Liver (tissue), 9 donors: Measurements from ENCODE around the gene SCTR. TPM values are rescaled to one million over a fixed set of nuclear protein-coding genes. Genes with fewer than 3 reads are reported as not detected.

Experiments
- DNase-seq: peaks from one replicate; pipeline ENCODE4 v3.0.0-alpha.2; 2017; ENCODE audit warnings: low spot score
- H3K27ac ChIP-seq, 2 donors: one replicate each; pipeline ENCODE4 v1.7.0; 2013; ENCODE audit warnings: inconsistent platforms in 2 of 2, low read length in 2 of 2, control low read depth in 1 of 2, low read depth in 1 of 2, mild to moderate bottlenecking in 1 of 2
- H3K27me3 ChIP-seq, 4 donors: one replicate each; pipeline versions ENCODE4 v1.6.1 to v1.7.0; 2013; ENCODE audit warnings: low read length in 3 of 4, inconsistent platforms in 1 of 4, mild to moderate bottlenecking in 1 of 4, moderate library complexity in 1 of 4; ENCODE audit not compliant: control insufficient read depth in 4 of 4, insufficient read depth in 4 of 4
- H3K36me3 ChIP-seq, 4 donors: one replicate each; pipeline versions ENCODE4 v1.6.1 to v1.7.0; 2013; ENCODE audit warnings: low read length in 3 of 4, mild to moderate bottlenecking in 3 of 4, low read depth in 1 of 4, moderate library complexity in 1 of 4; ENCODE audit not compliant: control insufficient read depth in 4 of 4, insufficient read depth in 3 of 4
- H3K4me1 ChIP-seq, 4 donors: one replicate each; pipeline versions ENCODE4 v1.6.1 to v1.7.0; 2013; ENCODE audit warnings: low read length in 3 of 4, mild to moderate bottlenecking in 3 of 4, moderate library complexity in 1 of 4; ENCODE audit not compliant: control insufficient read depth in 4 of 4, insufficient read depth in 4 of 4
- H3K4me3 ChIP-seq, 3 donors: one replicate each; pipeline versions ENCODE4 v1.6.1 to v1.7.0; 2013; ENCODE audit warnings: low read length in 3 of 3, control low read depth in 1 of 3, low read depth in 1 of 3, mild to moderate bottlenecking in 1 of 3
- H3K9ac ChIP-seq, 2 donors: one replicate each; pipeline ENCODE4 v1.7.0; 2013; ENCODE audit warnings: low read length in 2 of 2, mild to moderate bottlenecking in 2 of 2, moderate library complexity in 2 of 2, control low read depth in 1 of 2, low read depth in 1 of 2
- H3K9me3 ChIP-seq, 4 donors: one replicate each; pipeline versions ENCODE4 v1.6.1 to v1.7.0; 2013; ENCODE audit warnings: low read length in 3 of 4; ENCODE audit not compliant: control insufficient read depth in 4 of 4
- FOXA1 ChIP-seq: IDR thresholded peaks from 2 replicates; pipeline ENCODE4 v1.6.1; 2016; ENCODE audit warnings: antibody characterized with exemption
- FOXA2 ChIP-seq: IDR thresholded peaks from 2 replicates; pipeline ENCODE4 v1.6.1; 2016; ENCODE audit warnings: antibody characterized with exemption
- HNF4A ChIP-seq, 2 donors: conservative IDR thresholded peaks; 2 replicates each; pipeline ENCODE4 v1.6.1; 2016; ENCODE audit warnings: antibody characterized with exemption in 2 of 2, mild to moderate bottlenecking in 2 of 2
- HNF4G ChIP-seq: IDR thresholded peaks from 2 replicates; pipeline ENCODE4 v1.6.1; 2016; ENCODE audit warnings: antibody characterized with exemption
- JUND ChIP-seq, 2 donors: IDR thresholded peaks; 2 replicates each; pipeline ENCODE4 v1.6.1; 2016; ENCODE audit warnings: antibody characterized with exemption in 2 of 2
- RXRA ChIP-seq, 2 donors: IDR thresholded peaks; 2 replicates each; pipeline ENCODE4 v1.6.1; 2017 to 2018; ENCODE audit warnings: antibody characterized with exemption in 2 of 2, mild to moderate bottlenecking in 1 of 2
- SP1 ChIP-seq: IDR thresholded peaks from 2 replicates; pipeline ENCODE4 v1.6.1; 2018; ENCODE audit warnings: antibody characterized with exemption, mild to moderate bottlenecking
- YY1 ChIP-seq: IDR thresholded peaks from 2 replicates; pipeline ENCODE4 v1.6.1; 2016; ENCODE audit warnings: antibody characterized with exemption, mild to moderate bottlenecking
- WGBS: extraction: QIAGEN DNeasy Blood & Tissue Kit; methylation state at CpG from one replicate; pipeline ENCODE4 v1.1.7; 2013; 5-methylcytosine and 5-hydroxymethylcytosine counted together
- polyA plus RNA-seq, 2 donors: library from polyadenylated mRNA; stranded (reverse) in 1 of 2; unstranded in 1 of 2; fragments of 200-250 nt in 1 of 2; fragments of >200 nt in 1 of 2; fragmentation: Nextera tagmentation in 1 of 2; extraction: Ambion mirVana in 1 of 2; gene quantifications; one replicate each; pipeline versions ENCODE4 v1.2.1 to v1.2.3, GENCODE V29; 2013 to 2015
- total RNA-seq, 2 donors: library from RNA; depleted of rRNA; stranded (reverse); fragments of >200 nt; gene quantifications; one replicate each; pipeline ENCODE4 v1.2.3, GENCODE V29; 2014
- TF ChIP-seq, protein P1 (sequence below): fragments of 150-350 bp; IDR thresholded peaks from 2 replicates; pipeline ENCODE4 v1.5.1; 2017; ENCODE audit warnings: improper control_type of control experiment, low read depth, low read length; ENCODE audit not compliant: missing input control
- TF ChIP-seq, protein P2 (sequence below): IDR thresholded peaks from 2 replicates; pipeline ENCODE4 v1.6.1; 2016; ENCODE audit warnings: antibody characterized with exemption, mild to moderate bottlenecking
- TF ChIP-seq, protein P3 (sequence below): IDR thresholded peaks from 2 replicates; pipeline ENCODE4 v1.6.1; 2016; ENCODE audit warnings: antibody characterized with exemption
- donor health status: healthy.
- donor health status: healthy.
- donor health status: healthy.
- donor health status: healthy.
- donor health status: healthy.

The SCTR gene
- total and polyA plus RNA-seq, 4 donors = 0.17 to 0.47 (median 0.29) TPM

DNA sequence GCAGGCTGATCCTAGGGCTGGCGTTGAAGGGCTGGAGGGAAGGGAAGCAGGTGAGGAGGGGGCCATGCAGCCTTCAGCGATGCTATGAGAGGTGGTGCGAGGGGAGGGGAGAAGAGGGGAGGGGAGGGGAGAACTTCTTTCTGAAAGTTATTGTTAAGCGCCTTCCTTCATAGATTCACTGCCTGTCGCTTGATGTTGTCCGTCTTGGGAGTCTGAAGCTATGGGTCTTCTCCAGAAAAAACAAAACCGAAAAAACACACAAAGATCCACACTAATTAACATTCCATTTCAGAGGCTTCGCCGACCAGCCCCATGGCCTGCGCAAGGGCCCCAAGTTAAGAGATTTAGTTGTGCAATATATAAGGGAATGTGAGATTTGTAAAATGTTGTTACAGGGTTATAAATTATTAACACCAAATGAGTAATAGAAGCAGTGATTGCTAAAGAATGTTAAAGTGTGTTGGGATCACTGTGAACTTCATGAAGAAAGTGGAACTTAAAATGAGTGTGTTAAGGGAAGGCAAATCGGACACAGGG lies 20.7 kb upstream of the SCTR start:
- TF ChIP-seq, protein P1, sequence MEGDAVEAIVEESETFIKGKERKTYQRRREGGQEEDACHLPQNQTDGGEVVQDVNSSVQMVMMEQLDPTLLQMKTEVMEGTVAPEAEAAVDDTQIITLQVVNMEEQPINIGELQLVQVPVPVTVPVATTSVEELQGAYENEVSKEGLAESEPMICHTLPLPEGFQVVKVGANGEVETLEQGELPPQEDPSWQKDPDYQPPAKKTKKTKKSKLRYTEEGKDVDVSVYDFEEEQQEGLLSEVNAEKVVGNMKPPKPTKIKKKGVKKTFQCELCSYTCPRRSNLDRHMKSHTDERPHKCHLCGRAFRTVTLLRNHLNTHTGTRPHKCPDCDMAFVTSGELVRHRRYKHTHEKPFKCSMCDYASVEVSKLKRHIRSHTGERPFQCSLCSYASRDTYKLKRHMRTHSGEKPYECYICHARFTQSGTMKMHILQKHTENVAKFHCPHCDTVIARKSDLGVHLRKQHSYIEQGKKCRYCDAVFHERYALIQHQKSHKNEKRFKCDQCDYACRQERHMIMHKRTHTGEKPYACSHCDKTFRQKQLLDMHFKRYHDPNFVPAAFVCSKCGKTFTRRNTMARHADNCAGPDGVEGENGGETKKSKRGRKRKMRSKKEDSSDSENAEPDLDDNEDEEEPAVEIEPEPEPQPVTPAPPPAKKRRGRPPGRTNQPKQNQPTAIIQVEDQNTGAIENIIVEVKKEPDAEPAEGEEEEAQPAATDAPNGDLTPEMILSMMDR = no peak
- TF ChIP-seq HNF4A (conservative IDR thresholded peaks at IDR 0.05) (peak; percentile 6 to 24), YY1 (no peak), JUND (IDR thresholded peaks at IDR 0.05) (no peak), HNF4G (no peak), FOXA1 (no peak), RXRA (IDR thresholded peaks at IDR 0.05) (peak; percentile 8 to 41), SP1 (peak; percentile 37), FOXA2 (no peak)
- TF ChIP-seq, protein P2, sequence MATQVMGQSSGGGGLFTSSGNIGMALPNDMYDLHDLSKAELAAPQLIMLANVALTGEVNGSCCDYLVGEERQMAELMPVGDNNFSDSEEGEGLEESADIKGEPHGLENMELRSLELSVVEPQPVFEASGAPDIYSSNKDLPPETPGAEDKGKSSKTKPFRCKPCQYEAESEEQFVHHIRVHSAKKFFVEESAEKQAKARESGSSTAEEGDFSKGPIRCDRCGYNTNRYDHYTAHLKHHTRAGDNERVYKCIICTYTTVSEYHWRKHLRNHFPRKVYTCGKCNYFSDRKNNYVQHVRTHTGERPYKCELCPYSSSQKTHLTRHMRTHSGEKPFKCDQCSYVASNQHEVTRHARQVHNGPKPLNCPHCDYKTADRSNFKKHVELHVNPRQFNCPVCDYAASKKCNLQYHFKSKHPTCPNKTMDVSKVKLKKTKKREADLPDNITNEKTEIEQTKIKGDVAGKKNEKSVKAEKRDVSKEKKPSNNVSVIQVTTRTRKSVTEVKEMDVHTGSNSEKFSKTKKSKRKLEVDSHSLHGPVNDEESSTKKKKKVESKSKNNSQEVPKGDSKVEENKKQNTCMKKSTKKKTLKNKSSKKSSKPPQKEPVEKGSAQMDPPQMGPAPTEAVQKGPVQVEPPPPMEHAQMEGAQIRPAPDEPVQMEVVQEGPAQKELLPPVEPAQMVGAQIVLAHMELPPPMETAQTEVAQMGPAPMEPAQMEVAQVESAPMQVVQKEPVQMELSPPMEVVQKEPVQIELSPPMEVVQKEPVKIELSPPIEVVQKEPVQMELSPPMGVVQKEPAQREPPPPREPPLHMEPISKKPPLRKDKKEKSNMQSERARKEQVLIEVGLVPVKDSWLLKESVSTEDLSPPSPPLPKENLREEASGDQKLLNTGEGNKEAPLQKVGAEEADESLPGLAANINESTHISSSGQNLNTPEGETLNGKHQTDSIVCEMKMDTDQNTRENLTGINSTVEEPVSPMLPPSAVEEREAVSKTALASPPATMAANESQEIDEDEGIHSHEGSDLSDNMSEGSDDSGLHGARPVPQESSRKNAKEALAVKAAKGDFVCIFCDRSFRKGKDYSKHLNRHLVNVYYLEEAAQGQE = peak; percentile 23
- TF ChIP-seq, protein P3, sequence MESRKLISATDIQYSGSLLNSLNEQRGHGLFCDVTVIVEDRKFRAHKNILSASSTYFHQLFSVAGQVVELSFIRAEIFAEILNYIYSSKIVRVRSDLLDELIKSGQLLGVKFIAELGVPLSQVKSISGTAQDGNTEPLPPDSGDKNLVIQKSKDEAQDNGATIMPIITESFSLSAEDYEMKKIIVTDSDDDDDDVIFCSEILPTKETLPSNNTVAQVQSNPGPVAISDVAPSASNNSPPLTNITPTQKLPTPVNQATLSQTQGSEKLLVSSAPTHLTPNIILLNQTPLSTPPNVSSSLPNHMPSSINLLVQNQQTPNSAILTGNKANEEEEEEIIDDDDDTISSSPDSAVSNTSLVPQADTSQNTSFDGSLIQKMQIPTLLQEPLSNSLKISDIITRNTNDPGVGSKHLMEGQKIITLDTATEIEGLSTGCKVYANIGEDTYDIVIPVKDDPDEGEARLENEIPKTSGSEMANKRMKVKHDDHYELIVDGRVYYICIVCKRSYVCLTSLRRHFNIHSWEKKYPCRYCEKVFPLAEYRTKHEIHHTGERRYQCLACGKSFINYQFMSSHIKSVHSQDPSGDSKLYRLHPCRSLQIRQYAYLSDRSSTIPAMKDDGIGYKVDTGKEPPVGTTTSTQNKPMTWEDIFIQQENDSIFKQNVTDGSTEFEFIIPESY = no peak
- peak overlapping the region; percentile 31 to 38 for H3K27ac ChIP-seq
- no peak for DNase-seq
- H3K36me3 ChIP-seq = no peaks in the 10 kb centered on the region
- 70% methylated on average over 11 of the region's 11 CpGs for WGBS
- no peaks in the 10 kb centered on the region for H3K27me3 ChIP-seq
- no peaks in the 10 kb centered on the region for H3K9me3 ChIP-seq
- peak overlapping the region in 1 of 3 donors; percentile 83 for H3K4me3 ChIP-seq
- peaks cover 0 to 10% (median 5%) of the 10 kb centered on the region in 4 donors for H3K4me1 ChIP-seq
- H3K9ac ChIP-seq = no peak overlapping the region

DNA sequence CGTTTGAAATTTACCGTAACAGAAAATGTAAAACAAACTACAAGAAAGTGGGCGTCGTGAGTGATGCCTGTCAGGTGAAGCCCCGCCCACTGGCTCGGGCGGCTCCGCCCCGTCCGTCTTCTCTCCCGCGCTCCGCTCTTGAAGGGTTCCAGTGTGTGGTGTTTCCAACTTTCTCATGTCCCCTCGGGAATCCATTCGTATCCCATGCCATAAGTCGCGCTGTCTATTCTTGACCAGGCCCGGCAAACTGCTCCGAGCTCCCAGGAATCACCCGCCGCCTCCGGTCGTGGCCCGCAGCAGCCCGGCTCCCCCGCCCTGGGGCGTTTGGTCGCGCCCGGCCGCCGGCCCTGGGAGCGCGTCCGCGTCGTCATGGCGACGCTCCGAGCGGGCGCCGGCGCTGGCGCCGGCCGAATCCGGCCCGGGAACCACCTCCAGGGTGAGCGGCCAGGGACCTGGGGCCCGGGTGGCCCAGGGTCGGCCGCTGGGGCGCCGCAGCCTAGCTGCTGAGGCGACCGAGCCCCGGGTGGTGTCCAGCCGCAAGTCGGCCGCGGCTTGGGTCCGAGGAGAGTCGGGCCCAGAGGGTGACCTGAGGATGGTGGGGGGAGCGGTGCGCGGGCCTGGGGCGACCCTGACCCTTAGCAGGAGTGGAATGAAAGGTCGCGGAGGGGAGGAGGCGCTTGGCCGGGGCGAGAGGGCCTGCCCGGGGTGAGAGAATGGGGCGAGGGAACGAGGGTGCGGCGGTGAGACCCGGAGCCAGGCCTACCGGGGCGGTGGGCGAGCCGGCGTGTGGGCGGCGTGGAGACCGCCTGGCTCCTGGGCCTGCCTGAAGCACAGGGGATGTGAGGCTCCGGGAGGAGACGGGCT lies 20.0 kb upstream of the SCTR start, which contains the start of gene CFAP221:
CFAP221 (plus strand) TSS at position 375 of the 864 bp plus-strand sequence. CDS start 1,683 bp downstream, outside the sequence.
- Histone ChIP-seq H3K9ac (peak within 1 kb of the TSS in 1 of 2 donors; percentile 79), H3K4me3 (peak within 1 kb of the TSS; percentile 61 to 83 (median 61)), H3K36me3 (no peaks in the 10 kb centered on the region), H3K9me3 (no peaks in the 10 kb centered on the region), H3K27me3 (no peaks in the 10 kb centered on the region), H3K27ac (peak within 1 kb of the TSS; percentile 38 to 57), H3K4me1 (peaks cover 0 to 10% (median 5%) of the 10 kb centered on the region in 4 donors)
- TF ChIP-seq FOXA2 (no peak), FOXA1 (no peak), SP1 (peak; percentile 24)
- 4% methylated on average over 89 of the region's 89 CpGs for WGBS
- peak; percentile 84 for DNase-seq
